ENCODE data around the gene LAMC1.

- TF ChIP-seq CTCF (IDR thresholded peaks at IDR 0.05) (no peak), EZH2 (IDR thresholded peaks at IDR 0.05; ENCODE audit: borderline replicate concordance, insufficient read depth, low read depth, low read length, poor library complexity, severe bottlenecking) (no peak)
Observed at GRCh38 chr1:183069562-183070216, 46.5 kb downstream of the LAMC1 start.

All from B cell (primary cell).